Peyer's patch (tissue), 4 donors: ENCODE data around the gene ALOX15B. TPM values are rescaled to one million over a fixed set of nuclear protein-coding genes. Genes with fewer than 3 reads are reported as not detected.
A peak's percentile ranks its signal among the peaks of the same experiment; 100 is the strongest.

ENCODE experiments used
- DNase-seq, 3 donors: peaks; one replicate each; pipeline ENCODE4 v3.0.0-alpha.2; 2017 to 2019
- H3K27ac ChIP-seq, 4 donors: fragments of 200-600 bp; sonication (generic); one replicate each; pipeline ENCODE4 v1.5.1; 2016 to 2019
- H3K27me3 ChIP-seq, 2 donors: fragments of 200-600 bp; sonication (generic); one replicate each; pipeline ENCODE4 v1.5.1; 2019
- H3K36me3 ChIP-seq, 3 donors: fragments of 200-600 bp; sonication (generic); one replicate each; pipeline ENCODE4 v1.5.1; 2016 to 2019
- H3K4me1 ChIP-seq, 4 donors: fragments of 200-600 bp; sonication (generic); one replicate each; pipeline ENCODE4 v1.5.1; 2016 to 2019
- H3K4me3 ChIP-seq, 4 donors: fragments of 200-600 bp; sonication (generic); 1 replicate in 3 of 4; 2 replicates in 1 of 4; pipeline ENCODE4 v1.5.1; 2016 to 2019; ENCODE audit warnings: mild to moderate bottlenecking in 1 of 4
- H3K9me3 ChIP-seq, 4 donors: fragments of 200-600 bp; sonication (generic); one replicate each; pipeline ENCODE4 v1.5.1; 2016 to 2019; ENCODE audit warnings: mild to moderate bottlenecking in 1 of 4
- POLR2A ChIP-seq, 2 donors: fragments of 450-650 bp; IDR thresholded peaks; one replicate each; pipeline ENCODE4 v1.5.1; 2017; ENCODE audit warnings: antibody characterized with exemption in 2 of 2, mild to moderate bottlenecking in 2 of 2, moderate library complexity in 2 of 2
- total RNA-seq, 4 donors: library from RNA; depleted of rRNA; stranded (reverse); fragments of >200 nt; gene quantifications; one replicate each; pipeline ENCODE4 v1.1.0, GENCODE V29; 2016
- TF ChIP-seq, protein P1 (sequence below), 6 experiments: fragments of 450-650 bp in 4 of 6; fragments of 200-600 bp in 2 of 6; sonication (generic) in 1 of 6; IDR thresholded peaks; one replicate each; pipeline ENCODE4 v1.5.1; 2017 to 2019; ENCODE audit warnings: antibody characterized with exemption in 6 of 6, mild to moderate bottlenecking in 3 of 6, moderate library complexity in 1 of 6

ALOX15B gene
- total RNA-seq, 4 donors from 2014 or later = 0.70 to 4.1 (median 2.1) TPM

DNA sequence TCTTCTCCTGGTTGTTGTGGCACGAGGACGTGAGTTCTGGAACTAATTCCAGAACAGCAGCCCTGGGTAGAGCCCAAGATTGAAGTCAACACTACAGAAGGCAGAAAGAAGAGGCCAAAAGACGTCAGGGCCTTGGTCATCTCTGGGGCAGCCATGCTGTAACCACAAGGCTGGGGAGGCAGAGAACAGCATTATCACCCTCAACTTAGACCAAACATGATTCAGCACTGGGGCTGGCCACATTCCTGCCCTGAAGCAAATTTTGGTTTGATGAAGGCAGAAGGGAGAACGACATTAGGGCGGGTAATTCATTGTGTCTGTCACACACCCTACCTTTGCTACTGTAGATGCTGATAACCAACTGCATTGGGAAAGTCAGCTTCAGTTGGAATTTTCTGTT is 9.7 kb upstream of the ALOX15B start:
- H3K27me3 ChIP-seq = no peaks in the 10 kb centered on the region
- TF ChIP-seq, protein P1, sequence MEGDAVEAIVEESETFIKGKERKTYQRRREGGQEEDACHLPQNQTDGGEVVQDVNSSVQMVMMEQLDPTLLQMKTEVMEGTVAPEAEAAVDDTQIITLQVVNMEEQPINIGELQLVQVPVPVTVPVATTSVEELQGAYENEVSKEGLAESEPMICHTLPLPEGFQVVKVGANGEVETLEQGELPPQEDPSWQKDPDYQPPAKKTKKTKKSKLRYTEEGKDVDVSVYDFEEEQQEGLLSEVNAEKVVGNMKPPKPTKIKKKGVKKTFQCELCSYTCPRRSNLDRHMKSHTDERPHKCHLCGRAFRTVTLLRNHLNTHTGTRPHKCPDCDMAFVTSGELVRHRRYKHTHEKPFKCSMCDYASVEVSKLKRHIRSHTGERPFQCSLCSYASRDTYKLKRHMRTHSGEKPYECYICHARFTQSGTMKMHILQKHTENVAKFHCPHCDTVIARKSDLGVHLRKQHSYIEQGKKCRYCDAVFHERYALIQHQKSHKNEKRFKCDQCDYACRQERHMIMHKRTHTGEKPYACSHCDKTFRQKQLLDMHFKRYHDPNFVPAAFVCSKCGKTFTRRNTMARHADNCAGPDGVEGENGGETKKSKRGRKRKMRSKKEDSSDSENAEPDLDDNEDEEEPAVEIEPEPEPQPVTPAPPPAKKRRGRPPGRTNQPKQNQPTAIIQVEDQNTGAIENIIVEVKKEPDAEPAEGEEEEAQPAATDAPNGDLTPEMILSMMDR (IDR thresholded peaks at IDR 0.05) = no peak
- no peak for TF ChIP-seq POLR2A (IDR thresholded peaks at IDR 0.05)
- no peaks in the 10 kb centered on the region for H3K9me3 ChIP-seq

DNA sequence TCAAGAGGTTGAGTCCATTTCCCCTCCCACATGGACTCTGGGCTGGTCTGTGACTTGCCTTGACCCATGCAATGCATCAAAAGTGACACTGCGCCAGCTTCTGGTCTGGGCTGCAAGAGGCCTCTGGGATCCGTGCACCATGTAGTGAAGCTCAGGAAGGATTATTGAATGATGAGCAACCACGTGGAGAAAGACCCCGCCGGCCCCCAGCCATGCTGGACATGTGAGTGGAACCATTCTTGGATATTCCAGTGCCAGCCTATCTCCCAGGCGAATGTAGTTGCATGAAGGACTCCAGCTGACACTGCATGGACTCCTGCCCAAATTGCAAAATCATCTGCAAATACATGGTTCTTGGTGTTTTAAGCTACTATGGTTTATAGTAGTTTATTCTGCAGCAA is 7.6 kb upstream of the ALOX15B start:
- H3K9me3 ChIP-seq = no peaks in the 10 kb centered on the region
- H3K27ac ChIP-seq = no peak overlapping the region
- H3K36me3 ChIP-seq = no peaks in the 10 kb centered on the region
- H3K4me1 ChIP-seq = no peaks in the 10 kb centered on the region
- DNase-seq = no peak
- H3K4me3 ChIP-seq = no peak overlapping the region
- no peak for TF ChIP-seq POLR2A (IDR thresholded peaks at IDR 0.05)
- TF ChIP-seq, protein P1 (IDR thresholded peaks at IDR 0.05) = no peak
- no peaks in the 10 kb centered on the region for H3K27me3 ChIP-seq

More for the DNA sequence above, 9.7 kb upstream of the ALOX15B start:
- Histone ChIP-seq H3K27ac (no peak overlapping the region), H3K36me3 (no peaks in the 10 kb centered on the region), H3K4me3 (no peak overlapping the region), H3K4me1 (no peaks in the 10 kb centered on the region)
- DNase-seq = no peak

DNA sequence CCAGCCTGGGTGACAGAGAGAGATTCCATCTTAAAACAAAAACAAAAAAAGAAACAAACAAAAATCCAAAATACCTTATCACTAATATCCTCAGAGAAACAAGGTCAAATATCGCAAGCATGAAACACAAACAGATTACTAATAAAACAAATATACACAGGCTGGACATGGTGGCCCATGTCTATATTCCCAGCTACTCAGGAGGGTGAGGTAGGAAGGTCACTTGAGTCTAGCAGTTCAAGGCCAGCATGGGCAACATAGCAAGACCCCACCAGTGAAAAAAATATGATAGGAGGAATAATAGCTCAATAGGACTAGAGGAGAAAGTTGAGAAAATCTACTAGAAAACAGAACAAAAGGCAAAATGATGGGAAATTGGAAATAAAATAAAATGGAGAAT is 6.9 kb upstream of the ALOX15B start:
- H3K36me3 ChIP-seq = no peaks in the 10 kb centered on the region
- no peaks in the 10 kb centered on the region for H3K4me1 ChIP-seq
- H3K9me3 ChIP-seq = no peaks in the 10 kb centered on the region
- H3K27me3 ChIP-seq = no peaks in the 10 kb centered on the region
- no peak overlapping the region for H3K4me3 ChIP-seq
- no peak for DNase-seq
- TF ChIP-seq POLR2A (IDR thresholded peaks at IDR 0.05) = no peak
- TF ChIP-seq, protein P1 (IDR thresholded peaks at IDR 0.05) = no peak
- H3K27ac ChIP-seq = no peak overlapping the region

DNA sequence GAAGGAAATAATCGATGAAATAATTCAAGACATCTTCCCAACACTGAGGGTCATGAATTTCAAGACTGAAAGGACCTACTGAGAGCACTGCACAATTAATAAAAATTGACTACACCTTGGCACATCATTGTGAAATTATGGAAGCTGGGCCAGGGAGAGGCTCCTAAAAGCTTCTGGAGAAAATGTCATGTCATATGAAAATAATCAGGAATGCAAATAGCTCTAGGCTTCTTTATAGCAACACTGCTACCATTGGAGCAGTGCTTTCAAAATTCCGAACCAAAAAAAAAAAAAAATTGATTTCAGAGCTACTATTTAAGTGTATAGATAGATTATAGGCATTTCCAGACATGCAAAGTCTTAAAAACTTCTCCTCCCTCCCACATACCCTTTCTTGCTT is 6.4 kb upstream of the ALOX15B start:
- Histone ChIP-seq H3K27me3 (no peaks in the 10 kb centered on the region), H3K4me1 (no peaks in the 10 kb centered on the region), H3K36me3 (no peaks in the 10 kb centered on the region), H3K4me3 (no peak overlapping the region), H3K9me3 (no peaks in the 10 kb centered on the region), H3K27ac (no peak overlapping the region)
- no peak for TF ChIP-seq POLR2A (IDR thresholded peaks at IDR 0.05)
- TF ChIP-seq, protein P1 (IDR thresholded peaks at IDR 0.05) = no peak
- no peak for DNase-seq

DNA sequence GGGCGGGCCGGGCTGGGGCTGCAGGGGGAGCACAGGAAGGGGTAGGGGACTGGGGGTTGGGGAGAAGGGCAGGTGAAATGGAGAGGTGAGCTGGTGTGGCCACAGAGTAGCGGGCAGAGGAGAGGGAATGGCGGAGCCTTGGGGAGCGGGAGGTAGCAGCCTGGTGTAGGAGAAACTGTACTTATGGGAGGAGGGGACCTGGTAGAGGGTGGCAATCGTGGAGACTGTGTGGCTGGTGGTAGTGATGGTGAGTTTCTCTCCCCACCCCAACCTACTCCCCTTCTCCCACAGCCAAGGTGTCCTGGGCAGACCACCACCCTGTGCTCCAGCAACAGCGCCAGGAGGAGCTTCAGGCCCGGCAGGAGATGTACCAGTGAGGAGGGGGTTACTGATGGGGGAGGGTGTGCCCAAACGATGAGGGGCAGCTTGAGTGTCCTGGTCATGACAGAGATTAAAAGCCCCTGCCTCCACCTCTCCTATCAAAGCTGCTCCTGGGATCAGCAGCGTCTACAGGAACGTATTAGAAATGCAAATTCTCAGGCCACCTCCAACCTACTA is 831 bp downstream of the ALOX15B start:
- Histone ChIP-seq H3K27ac (no peak overlapping the region), H3K4me3 (peak overlapping the region in 2 of 4 donors; percentile 27 to 36), H3K27me3 (no peaks in the 10 kb centered on the region), H3K4me1 (peaks cover 0 to 7% (median 2%) of the 10 kb centered on the region in 4 donors), H3K36me3 (no peaks in the 10 kb centered on the region), H3K9me3 (no peaks in the 10 kb centered on the region)
- TF ChIP-seq, protein P1 (IDR thresholded peaks at IDR 0.05) = no peak
- no peak for TF ChIP-seq POLR2A (IDR thresholded peaks at IDR 0.05)
- DNase-seq = no peak
